H1 (cell line): ENCODE data around the gene MRPL34. TPM values are rescaled to one million over a fixed set of nuclear protein-coding genes. Genes with fewer than 3 reads are reported as not detected.
A peak's percentile ranks its signal among the peaks of the same experiment; 100 is the strongest.
"Not testable (repeated sequence)": the region's sequence is repeated elsewhere in the genome, so short reads cannot be mapped to it uniquely, and the experiment has no call there.

Experiments
- CTCF ChIA-PET: fragments of 300-600 bp; sonication (Branson Sonifier 250); formaldehyde crosslinking; loops from one replicate; lab custom pipeline; 2021; ENCODE audit not compliant: partially characterized antibody; lab: Charles Lee
- POLR2A ChIA-PET: fragments of 300-600 bp; sonication (Branson Sonifier 250); formaldehyde crosslinking; loops from one replicate; lab custom pipeline; 2021; ENCODE audit warnings: inconsistent platforms; ENCODE audit not compliant: partially characterized antibody; lab: Charles Lee
- DNase-seq, 2 experiments: peaks; one replicate each; pipeline versions ENCODE4 v3.0.0 to v3.0.0-alpha.2; 2010 to 2022; ENCODE audit warnings: low spot score in 2 of 2, low read depth in 1 of 2, mixed read lengths in 1 of 2
- FAIRE-seq: peaks from 2 replicates; lab custom pipeline; 2011; peaks lifted over from hg19 to GRCh38; lab: Jason Lieb, UNC
- H2AFZ ChIP-seq: 2 replicates; pipeline ENCODE4 v1.8.1; 2012; ENCODE audit warnings: low read length, inconsistent platforms
- H2AK5ac ChIP-seq: 2 replicates; pipeline ENCODE4 v1.6.1; 2013; ENCODE audit warnings: low read depth, low read length
- H2BK120ac ChIP-seq: replicated peaks from 2 replicates; pipeline ENCODE3; 2013; ENCODE audit warnings: low read depth, low read length, inconsistent platforms
- H2BK12ac ChIP-seq: 2 replicates; pipeline ENCODE4 v1.6.1; 2013; ENCODE audit warnings: low read depth, low read length
- H2BK15ac ChIP-seq: 2 replicates; pipeline ENCODE4 v1.6.1; 2013; ENCODE audit warnings: low read length
- H2BK20ac ChIP-seq: 2 replicates; pipeline ENCODE4 v1.6.1; 2013; ENCODE audit warnings: low read length
- H2BK5ac ChIP-seq: 2 replicates; pipeline ENCODE4 v1.6.1; 2013; ENCODE audit warnings: low read depth, low read length
- H3K14ac ChIP-seq: 2 replicates; pipeline ENCODE4 v1.6.1; 2013; ENCODE audit warnings: inconsistent platforms; ENCODE audit not compliant: insufficient read length
- H3K18ac ChIP-seq: 2 replicates; pipeline ENCODE4 v1.6.1; 2013; ENCODE audit warnings: low read length; ENCODE audit errors: extremely low read depth
- H3K23ac ChIP-seq: 2 replicates; pipeline ENCODE4 v1.6.1; 2013; ENCODE audit warnings: inconsistent platforms; ENCODE audit not compliant: insufficient read length
- H3K23me2 ChIP-seq: 2 replicates; pipeline ENCODE4 v1.6.1; 2013; ENCODE audit warnings: low read depth, low read length
- H3K27ac ChIP-seq: 2 replicates; pipeline ENCODE4 v1.6.1; 2011; ENCODE audit warnings: low read depth, low read length, inconsistent platforms
- H3K27me3 ChIP-seq, 4 experiments: replicated peaks in 1 of 4; 1 replicate in 1 of 4; 2 replicates in 3 of 4; pipeline versions ENCODE4 v1.6.1 to v1.8.1; 2011 to 2013; ENCODE audit warnings: low read length in 3 of 4, mild to moderate bottlenecking in 3 of 4, inconsistent platforms in 2 of 4, mixed read lengths in 2 of 4, moderate library complexity in 1 of 4; ENCODE audit not compliant: control insufficient read depth in 3 of 4, insufficient read depth in 3 of 4; ENCODE audit errors: extremely low read depth in 1 of 4
- H3K36me3 ChIP-seq, 4 experiments: 2 replicates each; pipeline versions ENCODE4 v1.6.1 to v1.8.1; 2011 to 2013; ENCODE audit warnings: mild to moderate bottlenecking in 4 of 4, low read length in 3 of 4, moderate library complexity in 2 of 4, control low read depth in 1 of 4, inconsistent platforms in 1 of 4; ENCODE audit not compliant: insufficient read depth in 4 of 4, control insufficient read depth in 2 of 4
- H3K4ac ChIP-seq: replicated peaks from 2 replicates; pipeline ENCODE3; 2013; ENCODE audit warnings: low read length, low read depth, mixed read lengths, inconsistent platforms; ENCODE audit not compliant: insufficient read length
- H3K4me1 ChIP-seq, 4 experiments: replicated peaks in 1 of 4; 1 replicate in 1 of 4; 2 replicates in 3 of 4; pipeline versions ENCODE4 v1.6.1 to v1.8.1; 2011 to 2013; ENCODE audit warnings: low read length in 3 of 4, inconsistent platforms in 2 of 4, mixed read lengths in 1 of 4; ENCODE audit not compliant: insufficient read depth in 4 of 4, control insufficient read depth in 3 of 4
- H3K4me2 ChIP-seq, 2 experiments: 2 replicates each; pipeline versions ENCODE4 v1.6.1 to v1.8.1; 2011 to 2013; ENCODE audit warnings: low read depth in 2 of 2, low read length in 2 of 2, control low read depth in 1 of 2, inconsistent platforms in 1 of 2, mild to moderate bottlenecking in 1 of 2; ENCODE audit not compliant: insufficient read depth in 1 of 2
- H3K4me3 ChIP-seq, 4 experiments: fragments of 200-600, 300-600 bp in 1 of 4; sonication (generic), shearing (Covaris generic), sonication (Bioruptor Twin) in 1 of 4; 2 replicates each; pipeline versions ENCODE4 v1.5.1 to v1.8.1; 2011 to 2016; ENCODE audit warnings: low read length in 4 of 4, low read depth in 3 of 4, control low read depth in 2 of 4, inconsistent platforms in 2 of 4, mild to moderate bottlenecking in 2 of 4, mixed read lengths in 1 of 4, moderate library complexity in 1 of 4; ENCODE audit not compliant: insufficient read depth in 2 of 4; ENCODE audit errors: extremely low read depth in 1 of 4
- H3K56ac ChIP-seq: replicated peaks from 2 replicates; pipeline ENCODE3; 2013; ENCODE audit warnings: low read depth, mild to moderate bottlenecking, mixed read lengths, low read length, inconsistent platforms; ENCODE audit not compliant: insufficient read length
- H3K79me1 ChIP-seq: 2 replicates; pipeline ENCODE4 v1.6.1; 2013; ENCODE audit warnings: low read depth, low read length, control low read depth
- H3K79me2 ChIP-seq, 2 experiments: 2 replicates each; pipeline versions ENCODE4 v1.6.1 to v1.8.1; 2012 to 2013; ENCODE audit warnings: low read length in 2 of 2, mild to moderate bottlenecking in 2 of 2, inconsistent platforms in 1 of 2; ENCODE audit not compliant: insufficient read depth in 2 of 2, control insufficient read depth in 1 of 2
- H3K9ac ChIP-seq, 4 experiments: replicated peaks in 1 of 4; 1 replicate in 1 of 4; 2 replicates in 3 of 4; pipeline versions ENCODE4 v1.6.1 to v1.8.1; 2011 to 2013; ENCODE audit warnings: low read depth in 3 of 4, low read length in 3 of 4, control low read depth in 2 of 4, mild to moderate bottlenecking in 2 of 4, moderate library complexity in 2 of 4, inconsistent platforms in 1 of 4; ENCODE audit errors: extremely low read depth in 1 of 4
- H3K9me3 ChIP-seq, 2 experiments: 2 replicates each; pipeline versions ENCODE4 v1.6.1 to v1.8.1; 2012 to 2013; ENCODE audit warnings: mild to moderate bottlenecking in 2 of 2, moderate library complexity in 2 of 2, control low read depth in 1 of 2, inconsistent platforms in 1 of 2, low read depth in 1 of 2, low read length in 1 of 2, mixed read lengths in 1 of 2; ENCODE audit not compliant: insufficient read depth in 2 of 2
- H4K20me1 ChIP-seq, 2 experiments: replicated peaks in 1 of 2; 2 replicates each; pipeline versions ENCODE3 to v1.8.1; 2011 to 2013; ENCODE audit warnings: inconsistent platforms in 2 of 2, low read length in 2 of 2, mild to moderate bottlenecking in 1 of 2; ENCODE audit not compliant: insufficient read depth in 2 of 2, control insufficient read depth in 1 of 2
- H4K5ac ChIP-seq: 2 replicates; pipeline ENCODE4 v1.6.1; 2013; ENCODE audit warnings: low read length, low read depth, mixed read lengths, inconsistent platforms; ENCODE audit not compliant: insufficient read length
- H4K8ac ChIP-seq: 2 replicates; pipeline ENCODE4 v1.8.0; 2013; ENCODE audit warnings: mild to moderate bottlenecking, moderate library complexity, low read length, inconsistent platforms; ENCODE audit not compliant: insufficient read depth; ENCODE audit errors: extremely low read depth
- H4K91ac ChIP-seq: replicated peaks from 2 replicates; pipeline ENCODE3; 2013; ENCODE audit warnings: low read length, mixed read lengths, inconsistent platforms; ENCODE audit not compliant: insufficient read length
- EGR1 ChIP-seq: IDR thresholded peaks from 2 replicates; pipeline ENCODE4 v1.6.1; 2011; ENCODE audit warnings: low read depth, low read length, borderline replicate concordance
- RNF2 ChIP-seq: fragments of 200-900, 300-1000 bp; sonication (generic); IDR thresholded peaks from 2 replicates; pipeline ENCODE4 v1.7.1; 2016; ENCODE audit warnings: borderline replicate concordance, low read depth, mild to moderate bottlenecking, antibody characterized with exemption, low read length; ENCODE audit not compliant: poor library complexity, severe bottlenecking; ENCODE audit errors: missing control alignments
- SP1 ChIP-seq: IDR thresholded peaks from 2 replicates; pipeline ENCODE4 v1.6.1; 2011; ENCODE audit warnings: low read depth, low read length
- WGBS, 2 experiments: shearing (Covaris generic) in 1 of 2; methylation state at CpG; one replicate each; pipeline versions ENCODE4 v1.1.6 to v1.1.7; 2013 to 2015; ENCODE audit warnings: low lambda C conversion rate in 2 of 2, mixed read lengths in 2 of 2, inconsistent platforms in 1 of 2, low coverage in 1 of 2, missing lambda C conversion rate in 1 of 2; ENCODE audit not compliant: insufficient replicate concordance in 2 of 2, insufficient coverage in 1 of 2, insufficient read length in 1 of 2; ENCODE audit errors: extremely low coverage in 1 of 2, missing lambda C conversion rate in 1 of 2; 5-methylcytosine and 5-hydroxymethylcytosine counted together
- polyA plus RNA-seq, 7 experiments: library from polyadenylated mRNA; depleted of rRNA in 3 of 7; stranded (reverse) in 5 of 7; unstranded in 2 of 7; fragments of >200 nt in 5 of 7; fragments of 200-250 nt in 2 of 7; gene quantifications; 1 replicate in 5 of 7; 2 replicates in 1 of 7; 4 replicates in 1 of 7; pipeline versions ENCODE4 v1.2.1 to v1.2.3, GENCODE V29; 2011 to 2013; ENCODE audit warnings: missing spikeins in 2 of 7, mixed read lengths in 2 of 7
- total RNA-seq: library from RNA; stranded (reverse); fragmentation: NEBNext Ultra II Directional; extraction: Animal tissue kit (Norgen Biotek cat#: 25700); gene quantifications from 2 replicates; pipeline ENCODE4 v1.2.1, GENCODE V29; 2021
- TF ChIP-seq, protein P1 (sequence below): IDR thresholded peaks from 2 replicates; pipeline ENCODE4 v1.6.1; 2012; ENCODE audit warnings: inconsistent platforms

The MRPL34 gene
- total and polyA plus RNA-seq, 2 of the 8 experiments (the other 6 are each of a cell fraction or from before 2014, with no cell fraction given): 91.9 to 99.6 TPM

DNA sequence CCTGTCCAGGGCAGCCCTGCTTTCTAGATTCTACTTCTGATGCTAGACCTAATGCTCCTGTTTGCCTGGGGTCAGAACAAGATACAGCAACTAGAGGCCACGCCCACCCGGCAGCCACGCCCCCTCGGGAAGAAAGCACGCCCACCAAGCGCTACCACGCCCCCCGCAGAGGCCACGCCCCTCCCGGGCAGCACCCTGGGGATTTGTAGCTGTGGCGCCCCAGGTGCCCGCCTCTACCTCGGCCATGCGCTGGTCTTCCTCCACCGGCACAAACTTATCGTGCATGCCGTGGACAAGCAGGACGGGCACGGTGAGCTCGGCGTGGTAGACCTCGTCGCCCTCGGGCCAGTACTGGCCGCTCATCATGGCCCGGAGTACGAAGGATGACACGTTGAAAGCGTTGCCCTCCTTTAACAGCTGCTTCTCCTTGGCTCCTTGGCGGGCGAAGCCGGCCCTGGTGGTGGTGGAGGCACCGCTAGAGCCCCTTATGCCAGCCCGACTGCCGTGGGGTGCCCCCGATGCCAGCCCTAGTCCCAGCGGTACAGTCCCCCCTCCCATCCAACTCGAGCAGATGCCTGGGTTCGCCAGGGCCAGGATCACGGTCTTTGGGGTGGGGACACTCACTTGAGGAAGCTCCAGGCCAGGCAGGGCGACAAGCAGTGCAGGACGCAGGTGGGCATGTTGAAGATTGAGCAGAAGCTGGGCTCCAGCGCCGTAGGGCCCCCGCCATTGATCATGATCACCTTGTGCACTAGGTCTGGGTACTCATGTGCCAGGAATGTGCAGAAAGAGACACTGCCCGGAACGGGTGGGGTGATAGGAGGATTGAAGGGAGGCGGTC, 11.4 kb upstream of the MRPL34 start (continued):
- TF ChIP-seq EGR1: peak; percentile 37; the same call in 1 of the 2 replicates
- TF ChIP-seq, protein P1, sequence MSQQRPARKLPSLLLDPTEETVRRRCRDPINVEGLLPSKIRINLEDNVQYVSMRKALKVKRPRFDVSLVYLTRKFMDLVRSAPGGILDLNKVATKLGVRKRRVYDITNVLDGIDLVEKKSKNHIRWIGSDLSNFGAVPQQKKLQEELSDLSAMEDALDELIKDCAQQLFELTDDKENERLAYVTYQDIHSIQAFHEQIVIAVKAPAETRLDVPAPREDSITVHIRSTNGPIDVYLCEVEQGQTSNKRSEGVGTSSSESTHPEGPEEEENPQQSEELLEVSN: no peak
- TF ChIP-seq RNF2: no peak
- peak; percentile 74; the same call in 1 of the 2 replicates for TF ChIP-seq SP1

DNA sequence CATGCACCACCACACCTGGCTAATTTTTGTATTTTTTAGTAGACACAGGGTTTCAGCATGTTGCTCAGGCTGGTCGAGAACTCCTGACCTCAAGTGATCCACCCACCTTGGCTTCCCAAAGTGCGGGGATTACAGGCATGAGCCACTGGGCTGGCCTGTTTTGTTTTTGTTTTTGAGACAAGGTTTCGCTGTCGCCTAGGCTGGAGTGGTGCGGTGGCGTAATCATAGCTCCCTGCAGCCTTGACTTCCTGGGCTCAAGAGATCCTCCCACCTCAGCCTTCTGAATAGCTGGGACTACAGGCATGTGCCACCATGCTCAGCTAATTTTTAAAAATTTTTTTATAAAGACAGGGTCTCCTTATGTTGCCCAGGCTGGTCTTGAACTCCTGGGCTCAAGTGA, 10.1 kb upstream of the MRPL34 start:
- not testable (repeated sequence) for H3K9ac ChIP-seq, H4K8ac ChIP-seq, H3K79me2 ChIP-seq, H3K4me2 ChIP-seq, H3K4me3 ChIP-seq, H3K23ac ChIP-seq, H3K79me1 ChIP-seq, H3K4ac ChIP-seq, H3K14ac ChIP-seq, H3K27ac ChIP-seq, H3K56ac ChIP-seq, DNase-seq, H3K23me2 ChIP-seq, H3K9me3 ChIP-seq, H3K18ac ChIP-seq, H2AFZ ChIP-seq, H2BK12ac ChIP-seq, H2BK120ac ChIP-seq, H3K4me1 ChIP-seq, H3K27me3 ChIP-seq, H2BK15ac ChIP-seq, H2BK5ac ChIP-seq, H2AK5ac ChIP-seq, H2BK20ac ChIP-seq, H4K20me1 ChIP-seq, H4K5ac ChIP-seq, FAIRE-seq, H4K91ac ChIP-seq
- ChIA-PET POLR2A (interaction anchor here (1.1 to 2.3 kb wide), 4 partner anchors 10 to 68 kb away, joined by 4 to 9 read pairs (median 5); partner anchors contain the start of gene MRPL34), CTCF (interaction anchor here (1.5 to 2.2 kb wide), 4 partner anchors 10 to 31 kb away, joined by 4 to 12 read pairs (median 8); partner anchors contain the start of genes ANKLE1 and MRPL34)
- 94% methylated on average over 6 of the region's 6 CpGs; no CpG with 5 or more reads in 1 of the 2 experiments for WGBS, 2 experiments
- peaks cover 0 to 14% (median 7%) of the 10 kb centered on the region in 4 experiments; a peak in 4 of 8 replicates for H3K36me3 ChIP-seq
